Superior temporal gyrus (tissue), 1 donor: ENCODE measurements around the gene FCAR.
"Not testable (repeated sequence)": the region's sequence is repeated elsewhere in the genome, so short reads cannot be mapped to it uniquely, and the experiment has no call there.

Source experiments
- DNase-seq: peaks from one replicate; pipeline ENCODE4 v3.0.0-alpha.2; 2016; ENCODE audit errors: extremely low spot score

FCAR gene

GRCh38 chr19:54873990-54874389, at the start of gene FCAR:
Gene FCAR, plus strand, starts transcription at chr19:54874235. Its CDS starts 55 bp downstream, at chr19:54874290.
- DNase-seq: no peak

- not testable (repeated sequence) for DNase-seq
These were observed 49.6 kb upstream of the FCAR start for GRCh38 chr19:54824416-54824815.

GRCh38 chr19:54825326-54825725, 48.7 kb upstream of the FCAR start:
- DNase-seq: not testable (repeated sequence)

- DNase-seq: not testable (repeated sequence)
These were observed 46.0 kb upstream of the FCAR start for GRCh38 chr19:54828064-54828463.

- not testable (repeated sequence) for DNase-seq
These were observed 41.5 kb upstream of the FCAR start, which contains the start of gene KIR2DS4 for GRCh38 chr19:54832496-54832895. Gene KIR2DS4, plus strand, starts transcription at chr19:54832676.

- not testable (repeated sequence) for DNase-seq
These were observed 38.9 kb upstream of the FCAR start for GRCh38 chr19:54835126-54835525.

GRCh38 chr19:54837522-54837921, 36.5 kb upstream of the FCAR start:
- DNase-seq: not testable (repeated sequence)

- DNase-seq: not testable (repeated sequence)
These were observed 30.9 kb upstream of the FCAR start for GRCh38 chr19:54843171-54843570.

GRCh38 chr19:54850061-54850640, 23.9 kb upstream of the FCAR start, which contains the start of gene KIR3DL2:
Gene KIR3DL2, plus strand, starts transcription at chr19:54850443. Its CDS starts 33 bp downstream, at chr19:54850476.
- not testable (repeated sequence) for DNase-seq

- DNase-seq: no peak
These were observed 23.1 kb upstream of the FCAR start for GRCh38 chr19:54850930-54851329.

GRCh38 chr19:54851353-54851752, 22.7 kb upstream of the FCAR start:
- no peak for DNase-seq

- DNase-seq: not testable (repeated sequence)
These were observed 18.8 kb upstream of the FCAR start for GRCh38 chr19:54855241-54855640.

- not testable (repeated sequence) for DNase-seq
These were observed 15.6 kb upstream of the FCAR start for GRCh38 chr19:54858476-54858875.

- DNase-seq: not testable (repeated sequence)
These were observed 14.6 kb upstream of the FCAR start for GRCh38 chr19:54859421-54859820.

GRCh38 chr19:54863459-54863858, 10.6 kb upstream of the FCAR start:
- not testable (repeated sequence) for DNase-seq

GRCh38 chr19:54871696-54872095, 2.3 kb upstream of the FCAR start:
- no peak for DNase-seq

GRCh38 chr19:54875506-54875905, 1.5 kb downstream of the FCAR start:
- peak; percentile 10 for DNase-seq

- no peak for DNase-seq
These were observed 3.4 kb downstream of the FCAR start for GRCh38 chr19:54877471-54877870.

- DNase-seq: no peak
These were observed 7.8 kb downstream of the FCAR start for GRCh38 chr19:54881884-54882283.

GRCh38 chr19:54882758-54883157, 8.7 kb downstream of the FCAR start:
- no peak for DNase-seq

GRCh38 chr19:54883228-54883627, 9.2 kb downstream of the FCAR start:
- DNase-seq: no peak

GRCh38 chr19:54888239-54888638, 14.2 kb downstream of the FCAR start:
- DNase-seq: peak; percentile 9

GRCh38 chr19:54889566-54889965, 15.5 kb downstream of the FCAR start:
- no peak for DNase-seq

GRCh38 chr19:54893406-54893805, 19.4 kb downstream of the FCAR start:
- DNase-seq: no peak
